SK-N-SH treated with all-trans-retinoic acid at 6 μM for 48 hours (cell line): ENCODE results near the gene COL16A1.

Experiments used
- ATAC-seq: fragments of 200-7000 bp; cut with Tn5 transposase; 3 replicates; pipeline ENCODE4 v1.9.1; 2020; ENCODE audit warnings: mild to moderate bottlenecking, moderate library complexity
- ARNTL ChIP-seq: fragments of 450-650 bp; formaldehyde crosslinking; IDR thresholded peaks from 2 replicates; pipeline ENCODE4 v1.5.0; 2020; ENCODE audit warnings: low read depth, mild to moderate bottlenecking, moderate library complexity, borderline replicate concordance
- BACH2 ChIP-seq: fragments of 250-450 bp; sonication (Bioruptor Pico); IDR thresholded peaks from 2 replicates; pipeline ENCODE4 v1.9.0; 2021; ENCODE audit warnings: mild to moderate bottlenecking, borderline replicate concordance
- CSDC2 ChIP-seq: fragments of 250-450 bp; sonication (Bioruptor Pico); IDR thresholded peaks from 2 replicates; pipeline ENCODE4 v1.5.0; 2020; ENCODE audit warnings: mild to moderate bottlenecking, moderate library complexity
- ESRRG ChIP-seq: fragments of 250-450 bp; sonication (Bioruptor Pico); IDR thresholded peaks from 2 replicates; pipeline ENCODE4 v1.6.1; 2021; ENCODE audit warnings: mild to moderate bottlenecking
- GLIS3 ChIP-seq: fragments of 250-450 bp; sonication (Bioruptor Pico); IDR thresholded peaks from 2 replicates; pipeline ENCODE4 v1.5.0; 2020; ENCODE audit warnings: mild to moderate bottlenecking, moderate library complexity
- ISL1 ChIP-seq: fragments of 250-450 bp; sonication (Bioruptor Pico); IDR thresholded peaks from 2 replicates; pipeline ENCODE4 v2.1.2; 2022; ENCODE audit warnings: mild to moderate bottlenecking, moderate library complexity
- OSR1 ChIP-seq: fragments of 250-450 bp; sonication (Bioruptor Pico); IDR thresholded peaks from 2 replicates; pipeline ENCODE4 v1.8.0; 2022; ENCODE audit warnings: moderate library complexity, mild to moderate bottlenecking, inconsistent platforms
- POU6F1 ChIP-seq: fragments of 250-450 bp; sonication (Bioruptor Pico); IDR thresholded peaks from 2 replicates; pipeline ENCODE4 v1.8.0; 2021; ENCODE audit warnings: low read depth, mild to moderate bottlenecking, moderate library complexity, borderline replicate concordance
- PPARA ChIP-seq: fragments of 250-450 bp; sonication (Bioruptor Pico); IDR thresholded peaks from 2 replicates; pipeline ENCODE4 v1.5.0; 2020; ENCODE audit warnings: mild to moderate bottlenecking, borderline replicate concordance
- RARB ChIP-seq: fragments of 250-450 bp; sonication (Bioruptor Pico); IDR thresholded peaks from 2 replicates; pipeline ENCODE4 v1.8.0; 2021; ENCODE audit warnings: mild to moderate bottlenecking, moderate library complexity
- TCF4 ChIP-seq: fragments of 250-450 bp; sonication (Bioruptor Pico); IDR thresholded peaks from 2 replicates; pipeline ENCODE4 v1.8.0; 2021; ENCODE audit warnings: mild to moderate bottlenecking, moderate library complexity, borderline replicate concordance
- TOX ChIP-seq: fragments of 250-450 bp; sonication (Bioruptor Pico); IDR thresholded peaks from 2 replicates; pipeline ENCODE4 v1.8.0; 2021; ENCODE audit warnings: mild to moderate bottlenecking, moderate library complexity, borderline replicate concordance
- ZFP3 ChIP-seq: fragments of 250-450 bp; sonication (Bioruptor Pico); IDR thresholded peaks from 2 replicates; pipeline ENCODE4 v1.5.0; 2020; ENCODE audit warnings: mild to moderate bottlenecking, moderate library complexity
- ZFP30 ChIP-seq: fragments of 450-650 bp; formaldehyde crosslinking; IDR thresholded peaks from 2 replicates; pipeline ENCODE4 v1.5.0; 2022; ENCODE audit warnings: mild to moderate bottlenecking, moderate library complexity
- ZNF565 ChIP-seq: fragments of 450-650 bp; formaldehyde crosslinking; conservative IDR thresholded peaks from 2 replicates; pipeline ENCODE4 v1.5.0; 2020; ENCODE audit warnings: low read depth, mild to moderate bottlenecking, moderate library complexity
- ZNF8 ChIP-seq: fragments of 450-650 bp; formaldehyde crosslinking; IDR thresholded peaks from 2 replicates; pipeline ENCODE4 v1.5.0; 2020; ENCODE audit warnings: mild to moderate bottlenecking, moderate library complexity
- TF ChIP-seq, protein P1 (sequence below): fragments of 250-450 bp; sonication (Bioruptor Pico); IDR thresholded peaks from 2 replicates; pipeline ENCODE4 v1.5.0; 2020; ENCODE audit warnings: mild to moderate bottlenecking, moderate library complexity
- TF ChIP-seq, protein P2 (sequence below): fragments of 250-450 bp; sonication (Bioruptor Pico); IDR thresholded peaks from 2 replicates; pipeline ENCODE4 v1.5.1; 2021; ENCODE audit warnings: mild to moderate bottlenecking, moderate library complexity
- TF ChIP-seq, protein P3 (sequence below): fragments of 250-450 bp; sonication (Bioruptor Pico); IDR thresholded peaks from 2 replicates; pipeline ENCODE4 v1.5.1; 2020; ENCODE audit warnings: low read depth, mild to moderate bottlenecking, moderate library complexity
- TF ChIP-seq, protein P4 (sequence below): fragments of 250-450 bp; sonication (Bioruptor Pico); IDR thresholded peaks from 2 replicates; pipeline ENCODE4 v1.8.0; 2020; ENCODE audit warnings: mild to moderate bottlenecking, moderate library complexity, borderline replicate concordance

The COL16A1 gene

DNA sequence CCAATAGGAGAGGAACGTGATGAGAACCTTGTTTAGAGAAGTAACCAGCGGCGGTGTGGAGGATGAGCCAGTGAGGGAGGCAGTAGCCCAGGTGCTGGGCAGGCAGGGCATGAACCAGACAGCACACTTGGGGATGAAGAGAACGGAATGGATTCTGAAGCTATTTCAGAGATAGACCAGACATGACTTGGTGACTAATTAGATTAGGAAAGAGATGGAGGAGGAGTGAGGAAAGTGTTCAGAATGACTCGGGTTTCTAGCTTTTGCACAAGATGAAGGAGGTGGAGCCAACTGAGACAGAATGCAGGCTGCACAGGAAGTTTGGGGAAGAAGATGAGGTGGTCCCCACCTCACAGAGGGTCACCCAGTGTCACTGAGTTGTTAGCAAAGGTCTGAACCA is 64.3 kb downstream of the COL16A1 start (continued):
- TF ChIP-seq, protein P1, sequence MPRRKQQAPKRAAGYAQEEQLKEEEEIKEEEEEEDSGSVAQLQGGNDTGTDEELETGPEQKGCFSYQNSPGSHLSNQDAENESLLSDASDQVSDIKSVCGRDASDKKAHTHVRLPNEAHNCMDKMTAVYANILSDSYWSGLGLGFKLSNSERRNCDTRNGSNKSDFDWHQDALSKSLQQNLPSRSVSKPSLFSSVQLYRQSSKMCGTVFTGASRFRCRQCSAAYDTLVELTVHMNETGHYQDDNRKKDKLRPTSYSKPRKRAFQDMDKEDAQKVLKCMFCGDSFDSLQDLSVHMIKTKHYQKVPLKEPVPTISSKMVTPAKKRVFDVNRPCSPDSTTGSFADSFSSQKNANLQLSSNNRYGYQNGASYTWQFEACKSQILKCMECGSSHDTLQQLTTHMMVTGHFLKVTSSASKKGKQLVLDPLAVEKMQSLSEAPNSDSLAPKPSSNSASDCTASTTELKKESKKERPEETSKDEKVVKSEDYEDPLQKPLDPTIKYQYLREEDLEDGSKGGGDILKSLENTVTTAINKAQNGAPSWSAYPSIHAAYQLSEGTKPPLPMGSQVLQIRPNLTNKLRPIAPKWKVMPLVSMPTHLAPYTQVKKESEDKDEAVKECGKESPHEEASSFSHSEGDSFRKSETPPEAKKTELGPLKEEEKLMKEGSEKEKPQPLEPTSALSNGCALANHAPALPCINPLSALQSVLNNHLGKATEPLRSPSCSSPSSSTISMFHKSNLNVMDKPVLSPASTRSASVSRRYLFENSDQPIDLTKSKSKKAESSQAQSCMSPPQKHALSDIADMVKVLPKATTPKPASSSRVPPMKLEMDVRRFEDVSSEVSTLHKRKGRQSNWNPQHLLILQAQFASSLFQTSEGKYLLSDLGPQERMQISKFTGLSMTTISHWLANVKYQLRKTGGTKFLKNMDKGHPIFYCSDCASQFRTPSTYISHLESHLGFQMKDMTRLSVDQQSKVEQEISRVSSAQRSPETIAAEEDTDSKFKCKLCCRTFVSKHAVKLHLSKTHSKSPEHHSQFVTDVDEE: no peak

DNA sequence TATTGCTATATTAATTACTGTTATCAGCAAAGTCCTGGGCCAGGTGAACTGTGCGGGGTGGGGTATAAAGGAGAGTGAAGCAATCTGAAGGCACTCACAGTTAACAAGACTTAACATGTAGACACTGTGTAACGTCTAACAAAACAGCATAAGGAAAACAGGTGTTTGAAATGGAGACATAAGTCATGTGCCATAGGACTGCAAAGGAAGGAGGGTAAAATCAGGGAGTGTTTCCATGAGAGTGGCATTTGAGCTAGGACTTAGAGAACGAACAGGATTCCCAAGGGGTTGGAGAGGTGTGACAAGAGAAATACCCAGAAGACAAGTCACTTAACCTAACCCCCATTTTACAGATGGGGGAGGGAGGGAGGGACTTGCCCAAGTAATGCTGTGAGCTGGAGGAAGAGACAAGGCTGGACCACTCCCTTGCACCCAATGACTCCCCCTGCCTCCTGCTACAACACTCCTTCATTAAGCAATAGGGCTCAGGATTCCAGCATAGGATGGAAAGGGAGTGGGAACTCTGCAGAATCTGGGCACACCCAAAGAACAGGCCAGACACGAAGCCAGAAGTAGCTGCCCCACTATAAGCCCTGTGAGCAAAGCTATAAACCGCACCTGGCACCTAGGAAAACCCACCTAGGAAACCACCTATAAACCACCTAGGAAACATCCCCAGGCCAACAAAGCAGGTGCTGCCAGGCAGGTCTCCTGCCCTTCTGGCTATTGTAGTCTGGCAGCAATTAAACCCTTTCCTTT is 65.7 kb downstream of the COL16A1 start:
- TF ChIP-seq ZFP3 (CRISPR knock-in tag) (no peak), POU6F1 (CRISPR knock-in tag) (no peak), TOX (CRISPR knock-in tag) (no peak), PPARA (CRISPR knock-in tag) (no peak), OSR1 (CRISPR knock-in tag) (no peak)
- TF ChIP-seq, protein P2, sequence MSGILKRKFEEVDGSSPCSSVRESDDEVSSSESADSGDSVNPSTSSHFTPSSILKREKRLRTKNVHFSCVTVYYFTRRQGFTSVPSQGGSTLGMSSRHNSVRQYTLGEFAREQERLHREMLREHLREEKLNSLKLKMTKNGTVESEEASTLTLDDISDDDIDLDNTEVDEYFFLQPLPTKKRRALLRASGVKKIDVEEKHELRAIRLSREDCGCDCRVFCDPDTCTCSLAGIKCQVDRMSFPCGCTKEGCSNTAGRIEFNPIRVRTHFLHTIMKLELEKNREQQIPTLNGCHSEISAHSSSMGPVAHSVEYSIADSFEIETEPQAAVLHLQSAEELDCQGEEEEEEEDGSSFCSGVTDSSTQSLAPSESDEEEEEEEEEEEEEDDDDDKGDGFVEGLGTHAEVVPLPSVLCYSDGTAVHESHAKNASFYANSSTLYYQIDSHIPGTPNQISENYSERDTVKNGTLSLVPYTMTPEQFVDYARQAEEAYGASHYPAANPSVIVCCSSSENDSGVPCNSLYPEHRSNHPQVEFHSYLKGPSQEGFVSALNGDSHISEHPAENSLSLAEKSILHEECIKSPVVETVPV (CRISPR knock-in tag): no peak
- TF ChIP-seq, all 23 proteins: peak for 0
- ATAC-seq: no peak

- TF ChIP-seq ZFP3 (CRISPR knock-in tag) (no peak), ARNTL (CRISPR knock-in tag) (no peak), BACH2 (no peak), TOX (CRISPR knock-in tag) (no peak), CSDC2 (CRISPR knock-in tag) (no peak), ISL1 (CRISPR knock-in tag) (no peak), ZFP30 (CRISPR knock-in tag) (no peak), GLIS3 (CRISPR knock-in tag) (no peak), RARB (CRISPR knock-in tag) (no peak), ZNF565 (CRISPR knock-in tag) (no peak), ESRRG (CRISPR knock-in tag) (no peak), TCF4 (no peak), PPARA (CRISPR knock-in tag) (no peak), OSR1 (CRISPR knock-in tag) (no peak), POU6F1 (CRISPR knock-in tag) (no peak), ZNF8 (no peak)
- TF ChIP-seq, protein P3, sequence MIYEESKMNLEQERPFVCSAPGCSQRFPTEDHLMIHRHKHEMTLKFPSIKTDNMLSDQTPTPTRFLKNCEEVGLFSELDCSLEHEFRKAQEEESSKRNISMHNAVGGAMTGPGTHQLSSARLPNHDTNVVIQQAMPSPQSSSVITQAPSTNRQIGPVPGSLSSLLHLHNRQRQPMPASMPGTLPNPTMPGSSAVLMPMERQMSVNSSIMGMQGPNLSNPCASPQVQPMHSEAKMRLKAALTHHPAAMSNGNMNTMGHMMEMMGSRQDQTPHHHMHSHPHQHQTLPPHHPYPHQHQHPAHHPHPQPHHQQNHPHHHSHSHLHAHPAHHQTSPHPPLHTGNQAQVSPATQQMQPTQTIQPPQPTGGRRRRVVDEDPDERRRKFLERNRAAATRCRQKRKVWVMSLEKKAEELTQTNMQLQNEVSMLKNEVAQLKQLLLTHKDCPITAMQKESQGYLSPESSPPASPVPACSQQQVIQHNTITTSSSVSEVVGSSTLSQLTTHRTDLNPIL (CRISPR knock-in tag): no peak
- TF ChIP-seq, protein P1: no peak
- TF ChIP-seq, protein P4, sequence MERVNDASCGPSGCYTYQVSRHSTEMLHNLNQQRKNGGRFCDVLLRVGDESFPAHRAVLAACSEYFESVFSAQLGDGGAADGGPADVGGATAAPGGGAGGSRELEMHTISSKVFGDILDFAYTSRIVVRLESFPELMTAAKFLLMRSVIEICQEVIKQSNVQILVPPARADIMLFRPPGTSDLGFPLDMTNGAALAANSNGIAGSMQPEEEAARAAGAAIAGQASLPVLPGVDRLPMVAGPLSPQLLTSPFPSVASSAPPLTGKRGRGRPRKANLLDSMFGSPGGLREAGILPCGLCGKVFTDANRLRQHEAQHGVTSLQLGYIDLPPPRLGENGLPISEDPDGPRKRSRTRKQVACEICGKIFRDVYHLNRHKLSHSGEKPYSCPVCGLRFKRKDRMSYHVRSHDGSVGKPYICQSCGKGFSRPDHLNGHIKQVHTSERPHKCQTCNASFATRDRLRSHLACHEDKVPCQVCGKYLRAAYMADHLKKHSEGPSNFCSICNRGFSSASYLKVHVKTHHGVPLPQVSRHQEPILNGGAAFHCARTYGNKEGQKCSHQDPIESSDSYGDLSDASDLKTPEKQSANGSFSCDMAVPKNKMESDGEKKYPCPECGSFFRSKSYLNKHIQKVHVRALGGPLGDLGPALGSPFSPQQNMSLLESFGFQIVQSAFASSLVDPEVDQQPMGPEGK: no peak
- TF ChIP-seq, protein P2 (CRISPR knock-in tag): no peak
- peak; percentile 43; the same call in 2 of the 3 replicates for ATAC-seq
Measured at GRCh38 chr1:31633117-31633516, 70.7 kb downstream of the COL16A1 start.
